COLO668 (cell line): ENCODE data around the gene GID8.

Source experiments
- DNase-seq: peaks from one replicate; lab custom pipeline; 2025; ENCODE audit not compliant: unreplicated experiment; lab: John Stamatoyannopoulos, UW

GID8 gene

DNA sequence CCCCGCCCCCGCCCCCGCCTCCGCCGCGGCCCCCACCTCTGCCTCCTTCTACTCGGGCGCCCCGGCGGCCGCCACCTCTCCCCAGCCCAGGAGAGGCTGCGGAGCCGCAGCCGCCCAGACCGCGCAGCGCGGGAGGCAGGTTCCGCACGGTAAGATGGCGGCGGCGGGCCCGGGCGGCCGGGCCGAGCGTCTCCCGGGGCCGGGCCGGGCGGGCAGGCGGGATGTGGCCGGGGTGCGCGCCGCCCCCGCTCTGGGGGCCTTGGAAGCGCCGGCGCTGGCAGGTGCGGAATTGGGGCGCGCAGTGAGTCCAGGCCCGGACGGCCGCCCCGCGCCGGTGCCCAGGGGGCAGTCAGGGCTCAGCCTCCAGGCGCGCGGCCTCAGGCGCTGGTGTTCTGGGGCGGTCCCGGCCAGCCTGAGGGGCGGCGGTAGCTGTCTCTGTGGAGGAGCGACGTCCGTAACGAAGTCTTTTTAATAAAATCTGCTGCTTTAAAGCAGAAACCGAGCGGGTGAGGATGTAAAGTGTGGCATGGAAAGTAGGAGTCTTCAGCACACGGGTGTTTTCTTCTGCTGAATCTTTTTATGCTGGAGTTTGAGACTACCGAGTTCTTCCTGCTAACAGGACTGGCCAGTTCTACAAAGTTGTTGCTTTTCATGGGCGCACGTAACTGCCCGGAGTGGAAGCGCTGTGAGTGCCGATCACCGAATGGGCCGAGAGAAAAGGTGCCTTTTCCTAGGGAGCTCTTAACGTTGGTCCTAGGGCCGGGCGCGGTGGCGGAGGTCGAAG, at the start of gene GID8:
TSS of gene GID8 (plus strand) at position 43 of the 784 bp plus-strand sequence. CDS start 3,356 bp downstream, outside the sequence.
- DNase-seq = peak; percentile 78

DNA sequence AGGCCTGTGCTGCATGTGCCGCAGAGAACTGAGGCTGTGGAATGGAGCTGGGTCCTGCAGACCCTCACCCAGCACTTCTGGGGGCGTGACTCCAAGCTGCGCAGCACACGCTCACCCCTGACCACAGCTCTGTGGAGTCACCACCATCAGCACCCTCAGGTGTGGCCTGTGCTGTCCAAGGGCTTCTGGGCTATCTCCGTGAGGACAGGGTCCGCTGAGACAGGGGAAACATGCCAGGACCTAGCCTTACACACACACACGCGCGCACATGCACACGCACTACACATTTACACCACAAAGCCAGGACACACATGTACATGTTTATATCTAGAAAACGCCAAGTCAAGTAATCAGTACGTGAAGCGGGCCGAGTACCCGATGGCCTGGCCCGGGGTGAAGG, 49.5 kb upstream of the GID8 start:
- no peak for DNase-seq

DNA sequence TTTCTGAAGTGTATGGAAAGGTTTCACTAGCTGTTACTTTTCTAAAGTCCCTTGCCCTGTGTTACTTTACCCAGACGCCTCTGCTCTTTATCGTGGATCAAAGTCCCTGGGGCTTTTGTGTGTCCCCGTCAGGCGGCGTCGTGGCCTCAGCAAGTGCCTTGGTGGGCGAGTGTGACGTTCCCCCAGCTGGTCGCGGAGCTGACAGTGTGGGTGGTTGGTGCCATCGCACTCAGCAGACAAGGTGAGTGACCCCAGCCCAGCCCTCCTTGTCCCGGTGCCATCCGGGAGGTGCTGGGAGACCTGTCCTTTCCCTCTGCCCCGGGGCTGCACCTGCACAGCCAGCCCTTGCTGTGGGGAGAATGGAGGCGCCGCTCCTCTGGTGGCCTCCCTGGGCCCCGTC, 49.0 kb upstream of the GID8 start:
- DNase-seq = no peak

DNA sequence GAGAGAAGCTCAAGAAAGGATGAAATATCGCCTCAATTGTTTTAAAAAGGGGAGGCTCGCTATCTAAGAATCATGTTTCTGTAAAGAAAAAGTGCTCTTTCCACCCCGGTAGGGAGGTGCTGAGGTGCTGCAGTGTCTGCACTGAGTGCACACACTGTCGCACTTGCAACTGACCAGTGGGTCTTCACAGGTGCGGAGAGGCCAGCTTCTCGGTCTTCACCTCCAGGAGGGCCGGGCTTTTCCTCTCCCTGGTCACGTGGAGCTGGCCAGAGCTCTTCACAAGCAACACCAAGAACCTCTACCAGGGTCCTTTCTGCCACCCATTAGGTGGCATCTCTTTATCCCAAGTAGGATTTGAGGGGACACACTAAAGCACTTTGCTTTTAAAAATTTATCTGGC, 48.5 kb upstream of the GID8 start:
- no peak for DNase-seq

DNA sequence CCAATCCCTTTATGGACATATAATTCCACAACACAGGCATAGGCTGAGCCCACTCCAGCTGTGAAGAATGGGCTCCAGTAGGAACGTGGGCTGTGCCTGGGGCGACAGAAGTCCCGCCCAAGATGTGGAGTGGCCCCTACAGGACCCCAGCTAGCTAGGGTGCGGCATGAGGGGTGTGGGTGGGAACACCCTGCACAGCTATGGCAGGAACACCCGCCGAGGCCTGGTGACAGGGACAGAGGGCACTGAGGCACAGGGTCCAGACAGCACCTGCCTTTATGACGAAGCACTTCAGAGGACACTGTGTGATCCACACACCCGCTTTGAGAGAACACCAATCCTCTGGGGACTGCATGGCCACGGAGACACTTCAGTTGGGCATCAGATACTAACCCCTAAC, 48.1 kb upstream of the GID8 start:
- DNase-seq = no peak

DNA sequence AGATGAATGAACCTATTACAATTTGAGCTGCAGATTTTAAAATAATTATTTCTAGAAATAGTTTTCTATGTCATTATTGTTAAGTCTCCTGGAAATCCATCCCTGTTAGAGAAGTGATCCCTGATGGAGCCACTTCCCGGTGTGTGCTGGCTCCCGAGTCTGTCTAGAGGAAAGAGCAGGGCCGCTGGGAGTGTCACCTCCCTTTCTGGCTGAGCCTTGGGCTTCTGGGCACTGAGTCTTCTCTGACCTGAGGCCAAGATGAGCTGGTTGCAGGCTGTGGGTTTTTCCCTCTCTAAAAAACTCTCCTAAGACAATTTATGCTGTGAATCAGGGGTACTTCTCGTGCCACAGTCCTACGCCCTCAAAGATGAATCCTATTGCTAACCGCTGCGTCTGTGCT, 47.5 kb upstream of the GID8 start:
- DNase-seq = no peak

DNA sequence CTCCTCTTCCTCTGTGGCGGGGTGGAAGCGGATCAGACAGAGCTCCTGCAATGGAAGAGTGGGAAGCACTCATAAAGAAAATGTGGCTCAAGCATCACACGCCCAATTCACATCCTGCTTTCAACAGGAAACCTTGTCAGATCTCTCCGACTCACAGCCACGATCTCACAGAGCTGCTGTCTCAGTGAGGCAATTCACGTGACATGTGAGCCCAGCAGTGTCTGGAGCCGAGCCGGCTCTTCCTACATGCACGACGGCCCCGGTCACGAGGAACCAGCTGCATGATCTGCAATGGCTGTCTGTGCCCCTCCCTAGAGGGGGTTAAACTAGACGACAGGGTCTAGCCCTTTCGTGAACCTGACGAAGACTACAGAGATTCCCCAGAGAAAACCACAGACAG, 46.8 kb upstream of the GID8 start:
- DNase-seq = no peak

DNA sequence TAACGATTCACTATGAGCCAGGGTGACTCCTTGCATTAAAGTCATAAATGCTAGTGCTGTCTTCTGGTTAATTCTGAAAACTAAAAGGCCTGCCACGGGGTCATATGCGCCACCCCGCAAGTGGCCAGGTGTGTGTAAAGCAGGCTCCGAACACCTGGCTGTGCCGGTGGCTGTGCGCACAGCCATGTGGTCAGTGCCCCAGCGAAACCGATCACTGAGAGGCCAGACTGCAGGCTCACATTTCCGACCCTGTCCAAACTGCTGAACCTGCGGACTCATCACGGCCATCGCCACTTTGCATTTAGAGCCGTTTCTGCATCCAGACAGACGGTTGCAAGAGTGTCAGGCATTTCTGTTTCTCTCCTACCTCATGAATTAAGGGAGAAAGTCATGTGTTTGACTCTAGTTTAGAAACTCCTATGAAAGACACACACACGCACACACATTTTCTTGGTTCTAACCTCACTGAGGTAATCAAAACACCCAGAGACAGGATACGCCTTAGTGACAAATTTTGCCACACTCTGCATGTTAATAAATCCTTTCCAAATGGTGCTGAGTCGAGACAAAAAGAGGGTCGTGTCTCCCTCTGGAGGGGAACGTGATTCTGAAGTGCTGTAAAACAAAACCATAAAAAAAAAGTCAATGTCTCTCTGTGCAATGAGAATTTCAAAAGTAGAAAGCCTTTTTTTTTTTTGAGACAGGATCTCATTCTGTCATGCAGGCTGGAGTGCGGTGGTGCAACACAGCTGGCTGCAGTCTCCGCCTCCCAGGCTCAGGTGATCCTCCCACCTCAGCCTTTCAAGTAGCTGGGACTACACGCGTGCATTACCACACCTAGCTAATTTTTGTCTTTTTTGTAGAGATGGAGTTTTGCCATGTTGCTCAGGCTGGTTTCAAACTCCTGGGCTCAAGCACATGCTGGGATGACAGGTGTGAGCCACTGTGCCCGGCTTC, 45.3 kb upstream of the GID8 start:
- DNase-seq = no peak

DNA sequence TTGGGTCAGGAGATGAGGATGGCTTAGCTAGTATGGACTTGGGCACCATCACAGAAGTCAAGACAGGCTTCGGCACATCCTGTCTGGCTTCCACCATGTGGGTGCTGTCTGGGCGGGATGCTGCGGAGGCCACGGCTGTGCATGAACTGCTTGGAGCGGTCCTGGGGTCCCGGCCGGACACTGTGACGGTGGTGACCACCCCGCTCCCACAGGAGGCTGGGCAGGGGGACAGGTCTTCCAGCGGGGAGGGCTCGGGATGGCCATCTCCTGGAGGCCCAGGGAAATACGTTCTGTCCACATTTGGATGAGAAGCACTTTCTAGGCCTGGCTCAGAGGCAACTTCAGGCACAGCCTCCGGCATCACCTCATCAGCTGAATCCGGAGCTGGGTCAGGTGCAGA, 44.2 kb upstream of the GID8 start:
- DNase-seq = no peak

DNA sequence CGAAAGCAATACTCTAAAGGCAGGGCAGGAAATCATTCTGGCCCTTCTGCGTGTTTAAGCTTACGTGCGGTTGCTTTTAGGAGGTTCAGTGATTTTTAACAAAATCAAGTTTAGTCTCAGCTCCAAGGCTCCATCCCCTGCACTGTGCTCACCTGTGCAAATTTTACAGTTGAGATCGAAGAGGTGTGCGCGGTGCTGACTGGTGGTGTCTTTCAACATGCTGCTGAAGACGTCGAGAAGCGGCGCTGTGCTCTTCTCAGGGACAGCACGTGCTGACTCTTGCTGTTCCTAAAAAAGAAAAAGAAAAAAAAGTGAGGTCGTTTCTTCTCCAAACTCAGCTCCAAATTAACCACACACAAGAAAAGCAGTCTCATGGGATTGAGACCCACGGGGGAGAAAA, 43.7 kb upstream of the GID8 start:
- DNase-seq = no peak

DNA sequence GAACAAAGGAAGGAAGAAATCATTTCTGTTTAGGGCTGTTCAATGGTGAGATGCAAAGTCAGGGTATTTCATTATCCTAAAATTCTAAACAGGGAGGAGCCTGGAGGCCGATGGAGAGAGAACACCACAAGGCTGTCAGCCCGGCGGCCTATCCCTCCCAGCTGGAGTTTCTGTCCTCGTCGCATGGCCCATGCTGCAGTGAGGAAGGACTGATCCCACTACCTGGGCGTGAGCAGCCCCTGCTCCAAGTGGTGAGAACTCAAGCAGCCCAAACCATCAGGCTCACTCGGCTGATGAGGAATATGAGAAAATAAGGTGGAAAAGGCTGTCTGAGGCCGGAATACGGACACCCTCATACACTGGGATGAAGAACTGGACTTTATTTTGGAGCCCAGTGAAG, 42.4 kb upstream of the GID8 start:
- no peak for DNase-seq

DNA sequence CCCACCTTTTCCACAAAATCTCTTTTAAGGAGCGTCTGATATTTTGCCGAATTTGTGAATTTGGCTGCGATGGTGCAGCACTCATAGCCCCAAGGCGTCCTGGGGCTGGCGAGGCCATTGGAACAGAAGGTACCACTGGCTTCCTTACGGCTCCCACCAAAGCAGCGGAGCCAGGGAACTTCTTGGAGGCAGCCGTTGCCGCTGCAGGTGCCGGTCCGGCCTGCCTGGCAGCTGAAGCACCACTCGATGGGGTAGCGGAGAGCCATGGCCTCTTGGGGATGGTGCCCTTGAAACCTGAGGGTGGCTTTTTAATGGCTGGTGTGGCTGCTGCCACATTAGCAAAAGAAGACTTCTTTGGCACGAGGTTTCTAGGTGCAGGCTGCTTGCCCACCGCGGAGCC, 41.4 kb upstream of the GID8 start:
- DNase-seq = no peak

DNA sequence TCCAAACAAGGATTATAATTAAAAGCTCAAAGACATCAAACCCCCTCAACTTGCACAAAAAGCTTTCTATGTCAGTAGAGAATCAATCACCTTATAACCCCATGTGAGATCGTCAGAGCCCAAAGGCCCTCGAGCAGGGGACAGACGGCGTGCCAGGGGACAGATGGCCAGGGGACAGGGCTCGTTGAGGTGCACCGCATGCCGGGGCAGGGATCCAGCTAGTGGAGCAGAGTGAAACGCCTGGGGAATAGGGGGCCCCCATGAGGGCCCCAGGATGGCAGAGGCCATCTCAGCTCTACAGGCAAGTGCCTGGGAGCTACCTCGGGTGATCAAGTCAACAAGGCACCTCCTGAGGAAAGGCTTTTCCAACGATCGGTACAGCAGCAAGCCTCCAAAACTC, 40.3 kb upstream of the GID8 start:
- DNase-seq = no peak

DNA sequence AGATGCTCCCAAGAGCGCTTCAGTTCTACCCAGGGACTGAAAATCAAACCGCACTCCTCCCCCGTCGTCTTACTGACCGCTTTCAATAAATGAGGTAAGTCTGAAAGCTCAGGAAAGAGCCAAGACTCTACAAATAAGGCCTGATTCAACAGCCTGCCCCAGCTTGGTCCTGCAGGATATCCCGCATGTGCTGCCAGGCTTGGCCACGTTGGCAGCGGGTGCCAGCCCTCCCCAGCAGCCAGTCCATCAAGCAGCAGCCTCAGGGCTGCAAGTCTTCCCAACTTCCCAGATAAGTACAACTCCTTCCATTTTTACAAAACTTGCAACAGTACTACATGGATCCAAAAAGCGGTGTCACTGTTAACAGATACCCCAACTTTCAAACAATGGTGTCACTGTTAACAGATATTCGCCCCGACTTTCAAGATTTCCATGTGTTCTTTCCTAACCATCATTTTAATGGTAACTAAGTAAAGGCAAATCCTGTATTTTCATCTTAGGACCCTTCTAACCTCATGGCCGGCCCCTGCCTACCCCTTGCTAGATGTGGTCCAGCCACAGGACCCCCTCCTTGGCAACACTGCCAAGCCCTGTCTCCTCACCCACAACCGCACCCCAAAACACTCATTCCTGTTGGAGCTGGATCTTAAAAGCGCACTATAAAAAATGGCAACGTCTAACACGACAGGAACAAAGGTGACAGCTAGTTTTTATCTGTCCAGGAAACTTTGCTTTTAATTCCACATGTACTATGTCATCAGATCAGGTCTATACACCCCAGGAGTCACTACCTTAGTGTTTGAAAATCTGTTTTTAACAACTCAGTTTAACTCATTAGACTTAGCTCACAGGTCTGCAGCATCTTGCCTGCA, 39.6 kb upstream of the GID8 start:
- DNase-seq = no peak

DNA sequence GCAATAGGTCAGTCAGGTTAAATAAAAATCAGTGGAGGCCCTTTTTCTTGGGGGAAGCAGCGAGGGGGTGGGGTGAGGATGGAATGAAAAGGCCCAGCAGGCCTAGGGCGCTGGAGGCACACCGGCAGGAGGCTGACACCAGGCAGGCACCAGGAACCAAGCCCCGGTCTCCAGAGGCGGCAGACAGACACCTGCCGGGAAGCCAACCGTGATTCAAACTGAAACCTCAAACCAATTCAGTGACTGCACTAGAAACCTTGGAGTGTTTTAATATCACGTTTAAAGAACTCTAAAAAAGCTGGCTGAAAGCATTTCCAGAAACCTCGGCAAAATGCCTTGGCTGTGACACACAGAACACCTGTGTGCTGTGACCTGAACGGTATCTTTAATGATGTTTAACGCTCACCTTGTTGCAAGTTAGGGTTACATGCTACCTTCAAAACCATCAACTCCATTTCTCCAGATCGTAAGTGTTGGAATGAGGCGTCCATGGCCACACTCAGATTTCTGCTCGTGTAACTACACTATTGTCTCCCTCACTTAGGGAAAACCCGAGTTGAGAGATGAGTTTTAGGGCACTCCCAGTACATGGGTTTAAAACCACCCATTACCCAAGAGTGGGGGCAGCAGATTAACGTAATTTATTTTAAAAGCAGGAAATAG, 38.8 kb upstream of the GID8 start:
- no peak for DNase-seq

DNA sequence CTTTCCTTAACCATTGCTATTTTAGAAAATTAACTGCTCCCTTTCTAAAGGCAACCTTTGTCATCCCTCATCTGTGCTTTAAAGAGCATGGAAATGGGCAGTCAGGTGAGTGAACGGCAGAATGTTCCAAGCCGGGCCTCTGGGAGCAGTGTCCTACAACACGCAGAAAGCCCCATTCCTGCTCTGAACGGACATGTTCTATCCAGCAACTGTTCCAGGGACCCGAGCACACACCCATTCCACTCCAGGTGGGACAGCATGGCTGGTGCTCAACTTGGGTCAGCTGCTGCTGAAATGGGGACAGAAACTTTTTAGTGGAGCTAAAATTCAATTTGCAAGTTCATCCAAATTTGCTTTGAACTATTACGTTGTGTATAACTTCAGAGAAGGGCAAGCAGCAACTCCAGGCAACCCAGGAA, 38.3 kb upstream of the GID8 start:
- DNase-seq = no peak

DNA sequence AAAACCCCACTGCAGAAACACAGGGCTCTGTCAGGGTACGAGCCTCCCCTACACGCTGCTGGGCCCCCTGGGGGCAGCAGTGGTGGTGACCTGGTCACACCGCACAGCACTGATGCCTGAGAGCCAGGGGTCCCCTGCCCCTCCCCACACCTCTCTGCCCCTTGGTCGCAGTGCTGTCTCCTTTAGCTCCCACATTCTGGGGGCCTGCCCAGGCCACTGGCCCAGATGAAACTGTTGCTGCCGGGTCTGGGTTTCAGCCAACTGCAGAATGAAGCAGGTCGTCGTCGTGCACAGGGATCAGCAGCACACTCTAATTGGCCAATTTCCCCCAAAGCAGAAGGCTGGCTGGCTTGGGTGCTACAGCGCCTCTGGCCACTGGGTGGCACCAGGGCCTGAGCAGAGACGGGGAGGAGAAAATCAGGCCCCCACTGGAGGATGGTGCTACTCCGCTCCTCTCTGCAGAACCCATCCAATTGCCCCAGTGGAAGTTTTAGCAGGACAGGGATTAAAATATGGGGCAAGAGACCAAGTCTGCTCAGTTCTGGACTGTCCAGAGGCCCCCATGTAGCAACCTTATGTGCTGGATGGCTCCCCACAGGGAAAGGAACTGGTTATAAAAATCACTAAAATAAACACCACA, 37.8 kb upstream of the GID8 start:
- DNase-seq = peak; percentile 61

DNA sequence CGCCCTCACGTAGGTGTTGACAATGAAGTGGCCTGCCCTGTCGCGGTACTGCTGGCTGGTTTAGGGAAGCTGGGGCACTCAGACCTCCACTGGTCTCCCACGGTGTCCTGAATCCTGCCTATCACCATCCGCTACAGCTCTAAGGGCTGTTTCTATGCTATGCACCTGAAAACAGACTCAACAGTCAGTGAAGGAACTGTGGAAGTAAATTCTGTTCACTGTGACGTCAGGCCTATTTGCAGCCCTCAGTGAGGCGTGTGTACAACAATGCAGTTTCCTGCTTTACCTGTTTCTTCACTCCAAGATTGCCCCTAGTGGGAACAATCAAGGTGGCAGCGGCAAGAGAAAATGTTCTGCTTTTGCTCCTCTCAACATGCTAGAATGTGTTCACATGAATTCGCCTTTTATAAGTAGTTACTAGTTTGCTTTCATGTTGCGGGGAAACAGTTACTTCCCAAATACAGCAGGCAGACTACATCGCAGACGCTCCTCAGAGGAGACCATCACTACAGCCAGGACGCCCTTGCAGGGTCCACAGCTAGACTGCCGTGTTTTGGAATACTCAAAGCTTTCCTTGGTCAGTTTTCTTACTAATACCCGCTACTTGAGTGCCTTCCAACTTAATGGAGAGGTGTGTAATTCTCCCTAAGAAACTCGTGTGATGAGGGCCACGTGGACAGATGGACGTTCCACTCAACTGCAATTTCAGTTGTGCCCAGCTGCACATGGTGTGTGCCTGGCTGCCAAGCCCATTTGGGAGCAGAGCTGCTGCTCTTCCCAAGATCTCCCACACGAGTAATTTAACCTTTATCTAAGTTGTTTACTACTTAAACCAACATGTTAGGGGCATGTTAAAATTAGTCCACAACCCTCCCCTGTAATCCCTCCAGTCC, 37.0 kb upstream of the GID8 start:
- peak; percentile 46 for DNase-seq

DNA sequence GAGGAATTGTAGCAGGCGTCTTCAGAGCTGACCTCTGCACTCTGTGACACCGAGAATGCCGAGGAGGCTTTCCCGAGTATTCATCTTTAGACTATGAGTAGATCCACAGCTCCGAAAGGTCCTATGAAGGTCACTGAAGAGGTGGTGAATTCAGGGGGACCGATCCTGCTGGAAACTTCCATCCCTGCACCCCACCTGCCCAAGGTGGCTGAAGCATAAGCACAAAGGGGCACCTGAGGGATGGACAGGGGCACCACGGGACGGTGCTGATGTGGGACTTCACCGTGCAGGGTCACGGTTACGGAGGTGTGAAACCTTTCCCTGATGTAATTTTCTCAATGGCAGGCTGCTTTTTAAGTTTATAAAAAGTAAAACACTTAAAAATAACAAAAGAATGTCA, 36.1 kb upstream of the GID8 start:
- DNase-seq = no peak
